Adrenal gland (tissue), 5 donors: Measurements from ENCODE around the gene SLC25A11.

Source experiments
- POLR2A ChIP-seq, 2 donors: fragments of 450-650 bp; IDR thresholded peaks; one replicate each; pipeline ENCODE4 v1.6.1; 2017; ENCODE audit warnings: antibody characterized with exemption in 2 of 2, mild to moderate bottlenecking in 2 of 2, moderate library complexity in 1 of 2
- TF ChIP-seq, protein P1 (sequence below), 6 experiments: fragments of 450-650 bp in 4 of 6; fragments of 200-600 bp in 2 of 6; sonication (generic) in 1 of 6; IDR thresholded peaks; 1 replicate in 5 of 6; 2 replicates in 1 of 6; pipeline versions ENCODE4 v1.5.1 to v1.8.0; 2016 to 2021; ENCODE audit warnings: antibody characterized with exemption in 6 of 6, mild to moderate bottlenecking in 2 of 6, moderate library complexity in 1 of 6
- donor health status: DM: no; HTN: no; CAD: no.

DNA sequence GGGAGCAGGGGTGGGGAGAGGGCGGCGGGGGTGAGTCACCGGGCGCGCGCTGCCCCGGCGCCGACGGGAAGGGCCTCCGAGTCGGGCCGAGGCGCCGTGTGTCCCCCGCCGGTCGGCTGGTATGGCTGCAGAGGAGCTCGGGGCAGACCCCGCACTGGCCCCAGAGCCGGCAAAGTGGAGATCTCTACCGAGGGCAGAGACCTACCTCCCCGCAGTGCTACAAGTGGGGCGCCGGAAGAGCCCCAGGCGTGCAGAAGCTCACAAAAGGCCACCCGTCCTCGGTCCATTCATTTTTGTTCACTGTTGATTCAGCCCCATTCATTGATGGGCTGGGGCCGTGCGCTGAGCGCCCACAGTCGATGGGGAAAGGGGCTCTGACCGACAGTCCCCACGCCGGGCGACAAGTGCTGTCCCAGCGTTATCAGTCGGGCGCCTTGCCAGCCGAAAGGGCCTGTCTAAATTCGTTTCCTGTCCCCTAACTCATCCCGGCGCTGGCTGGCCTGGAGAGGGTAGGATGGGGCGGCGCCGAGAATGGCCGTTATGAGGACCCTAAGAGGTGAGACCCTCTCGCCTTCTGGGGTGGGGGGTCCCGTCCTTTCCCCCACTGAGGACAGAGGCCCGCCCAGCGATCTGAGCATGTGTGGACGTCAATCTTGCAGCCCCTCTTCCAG is 10.4 kb upstream of the SLC25A11 start:
- TF ChIP-seq, protein P1, sequence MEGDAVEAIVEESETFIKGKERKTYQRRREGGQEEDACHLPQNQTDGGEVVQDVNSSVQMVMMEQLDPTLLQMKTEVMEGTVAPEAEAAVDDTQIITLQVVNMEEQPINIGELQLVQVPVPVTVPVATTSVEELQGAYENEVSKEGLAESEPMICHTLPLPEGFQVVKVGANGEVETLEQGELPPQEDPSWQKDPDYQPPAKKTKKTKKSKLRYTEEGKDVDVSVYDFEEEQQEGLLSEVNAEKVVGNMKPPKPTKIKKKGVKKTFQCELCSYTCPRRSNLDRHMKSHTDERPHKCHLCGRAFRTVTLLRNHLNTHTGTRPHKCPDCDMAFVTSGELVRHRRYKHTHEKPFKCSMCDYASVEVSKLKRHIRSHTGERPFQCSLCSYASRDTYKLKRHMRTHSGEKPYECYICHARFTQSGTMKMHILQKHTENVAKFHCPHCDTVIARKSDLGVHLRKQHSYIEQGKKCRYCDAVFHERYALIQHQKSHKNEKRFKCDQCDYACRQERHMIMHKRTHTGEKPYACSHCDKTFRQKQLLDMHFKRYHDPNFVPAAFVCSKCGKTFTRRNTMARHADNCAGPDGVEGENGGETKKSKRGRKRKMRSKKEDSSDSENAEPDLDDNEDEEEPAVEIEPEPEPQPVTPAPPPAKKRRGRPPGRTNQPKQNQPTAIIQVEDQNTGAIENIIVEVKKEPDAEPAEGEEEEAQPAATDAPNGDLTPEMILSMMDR (IDR thresholded peaks at IDR 0.05), result no peak
- peak; percentile 22 to 39 for TF ChIP-seq POLR2A (IDR thresholded peaks at IDR 0.05)
